OCI-LY7 (cell line): Measurements from ENCODE around the gene SCARB2.

ENCODE experiments used
- EZH2phosphoT487 ChIP-seq: fragments of 200-600 bp; sonication (generic); IDR thresholded peaks from 2 replicates; pipeline ENCODE4 v1.6.1; 2018; ENCODE audit warnings: low read depth, borderline replicate concordance, mild to moderate bottlenecking, mixed run types, antibody characterized with exemption, low read length, moderate library complexity, mixed read lengths
- TF ChIP-seq, protein P1 (sequence below): fragments of 200-600 bp; sonication (generic); conservative IDR thresholded peaks from 2 replicates; pipeline ENCODE4 v1.5.1; 2014; ENCODE audit warnings: mild to moderate bottlenecking, antibody characterized with exemption, low read length, moderate library complexity, mixed read lengths

DNA sequence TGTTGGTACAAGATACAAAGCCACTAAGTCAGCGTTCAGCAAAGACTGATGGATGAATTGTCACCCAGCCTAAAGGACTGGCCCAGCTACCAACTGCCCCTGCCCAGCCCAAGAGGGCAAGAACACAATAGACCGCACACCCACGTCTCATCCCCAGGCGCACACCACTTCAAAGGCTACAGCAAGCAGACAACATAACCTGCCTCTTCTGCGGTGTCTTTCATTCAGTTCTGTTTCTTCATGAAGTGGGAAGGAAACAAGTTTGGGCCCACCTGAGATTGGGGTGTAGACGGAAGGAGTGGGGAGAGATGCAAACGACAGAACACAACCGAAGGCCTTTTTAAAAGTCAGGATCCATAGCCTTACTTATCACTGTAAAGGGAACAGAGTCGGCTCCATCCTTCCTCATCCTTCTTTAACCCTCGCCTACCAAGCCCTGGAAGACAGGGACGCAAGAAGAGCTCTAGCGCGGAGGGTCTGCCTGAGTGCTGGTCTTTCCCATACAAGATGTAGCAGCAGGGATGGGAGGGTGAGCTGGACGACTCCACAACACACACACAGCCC lies 691 bp downstream of the SCARB2 start:
- TF ChIP-seq, protein P1, sequence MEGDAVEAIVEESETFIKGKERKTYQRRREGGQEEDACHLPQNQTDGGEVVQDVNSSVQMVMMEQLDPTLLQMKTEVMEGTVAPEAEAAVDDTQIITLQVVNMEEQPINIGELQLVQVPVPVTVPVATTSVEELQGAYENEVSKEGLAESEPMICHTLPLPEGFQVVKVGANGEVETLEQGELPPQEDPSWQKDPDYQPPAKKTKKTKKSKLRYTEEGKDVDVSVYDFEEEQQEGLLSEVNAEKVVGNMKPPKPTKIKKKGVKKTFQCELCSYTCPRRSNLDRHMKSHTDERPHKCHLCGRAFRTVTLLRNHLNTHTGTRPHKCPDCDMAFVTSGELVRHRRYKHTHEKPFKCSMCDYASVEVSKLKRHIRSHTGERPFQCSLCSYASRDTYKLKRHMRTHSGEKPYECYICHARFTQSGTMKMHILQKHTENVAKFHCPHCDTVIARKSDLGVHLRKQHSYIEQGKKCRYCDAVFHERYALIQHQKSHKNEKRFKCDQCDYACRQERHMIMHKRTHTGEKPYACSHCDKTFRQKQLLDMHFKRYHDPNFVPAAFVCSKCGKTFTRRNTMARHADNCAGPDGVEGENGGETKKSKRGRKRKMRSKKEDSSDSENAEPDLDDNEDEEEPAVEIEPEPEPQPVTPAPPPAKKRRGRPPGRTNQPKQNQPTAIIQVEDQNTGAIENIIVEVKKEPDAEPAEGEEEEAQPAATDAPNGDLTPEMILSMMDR = no peak
- TF ChIP-seq EZH2phosphoT487 = no peak
